Measurements from ENCODE around the gene EVA1C.
"Not testable (repeated sequence)": the region's sequence is repeated elsewhere in the genome, so short reads cannot be mapped to it uniquely, and the experiment has no call there.

EVA1C gene

GRCh38 chr21:32461503-32461902 is 49.0 kb downstream of the EVA1C start:
- no peaks in the 10 kb centered on the region for H3K4me1 ChIP-seq (ENCODE audit: control insufficient read depth, insufficient read depth, low read length)
- H3K36me3 ChIP-seq (ENCODE audit: control insufficient read depth, insufficient read depth, low read length), result no peaks in the 10 kb centered on the region
- H3K9me3 ChIP-seq (ENCODE audit: control insufficient read depth, insufficient read depth, low read length), result no peaks in the 10 kb centered on the region
- no peak overlapping the region for H3K27ac ChIP-seq (ENCODE audit: low read length)
- WGBS (ENCODE audit: insufficient coverage, insufficient read length), result no CpG with 5 or more reads among the region's 6 CpGs
- DNase-seq (ENCODE audit: low read depth, low spot score), result no peak
- H3K27me3 ChIP-seq (ENCODE audit: control insufficient read depth, insufficient read depth, low read length), result no peaks in the 10 kb centered on the region; the same call in 1 of the 2 replicates
- H3K4me3 ChIP-seq (ENCODE audit: low read length), result no peak overlapping the region

- not testable (repeated sequence) for DNase-seq (ENCODE audit: low read depth, low spot score); H3K4me1 ChIP-seq (ENCODE audit: control insufficient read depth, insufficient read depth, low read length); H3K27me3 ChIP-seq (ENCODE audit: control insufficient read depth, insufficient read depth, low read length); H3K36me3 ChIP-seq (ENCODE audit: control insufficient read depth, insufficient read depth, low read length); H3K27ac ChIP-seq (ENCODE audit: low read length); H3K9me3 ChIP-seq (ENCODE audit: control insufficient read depth, insufficient read depth, low read length); H3K4me3 ChIP-seq (ENCODE audit: low read length)
- WGBS (ENCODE audit: insufficient coverage, insufficient read length), result no CpG with 5 or more reads among the region's 3 CpGs
These were observed 50.1 kb downstream of the EVA1C start for GRCh38 chr21:32462564-32462963.

- Histone ChIP-seq H3K9me3 (ENCODE audit: control insufficient read depth, insufficient read depth, low read length) (no peaks in the 10 kb centered on the region), H3K36me3 (ENCODE audit: control insufficient read depth, insufficient read depth, low read length) (no peaks in the 10 kb centered on the region), H3K27me3 (ENCODE audit: control insufficient read depth, insufficient read depth, low read length) (no peaks in the 10 kb centered on the region), H3K4me3 (ENCODE audit: low read length) (no peak overlapping the region), H3K27ac (ENCODE audit: low read length) (no peak overlapping the region), H3K4me1 (ENCODE audit: control insufficient read depth, insufficient read depth, low read length) (no peaks in the 10 kb centered on the region)
- no CpG with 5 or more reads among the region's 7 CpGs for WGBS (ENCODE audit: insufficient coverage, insufficient read length)
- no peak for DNase-seq (ENCODE audit: low read depth, low spot score)
These were observed 50.9 kb downstream of the EVA1C start for GRCh38 chr21:32463367-32463766.

GRCh38 chr21:32463889-32464300 is 51.4 kb downstream of the EVA1C start:
- DNase-seq (ENCODE audit: low read depth, low spot score), result no peak
- no peaks in the 10 kb centered on the region for H3K4me1 ChIP-seq (ENCODE audit: control insufficient read depth, insufficient read depth, low read length)
- WGBS (ENCODE audit: insufficient coverage, insufficient read length), result no CpG with 5 or more reads among the region's 8 CpGs
- no peak overlapping the region for H3K27ac ChIP-seq (ENCODE audit: low read length)
- no peaks in the 10 kb centered on the region for H3K36me3 ChIP-seq (ENCODE audit: control insufficient read depth, insufficient read depth, low read length)
- no peaks in the 10 kb centered on the region for H3K9me3 ChIP-seq (ENCODE audit: control insufficient read depth, insufficient read depth, low read length)
- no peak overlapping the region for H3K4me3 ChIP-seq (ENCODE audit: low read length)
- H3K27me3 ChIP-seq (ENCODE audit: control insufficient read depth, insufficient read depth, low read length), result no peaks in the 10 kb centered on the region

DNA sequence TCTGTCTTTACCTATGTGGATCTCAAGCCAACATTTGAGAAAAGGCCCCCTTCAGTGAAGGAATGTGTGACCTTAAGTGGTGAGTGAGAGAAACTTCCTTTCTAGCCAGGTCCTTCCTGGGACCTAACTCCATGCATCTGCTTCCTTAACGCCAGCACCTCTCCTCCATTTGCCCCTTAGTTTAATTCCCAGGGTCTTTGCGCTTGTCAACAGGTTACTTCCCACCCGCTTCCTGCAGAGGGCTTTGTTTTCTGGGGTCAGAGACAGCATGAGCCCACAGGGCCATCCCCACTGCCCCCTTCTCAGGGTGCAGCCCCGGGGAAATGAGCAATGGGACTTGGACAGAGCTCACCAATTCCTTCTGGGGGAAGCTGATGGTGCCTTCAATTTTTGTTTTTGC is 54.8 kb downstream of the EVA1C start:
- no peak for DNase-seq (ENCODE audit: low read depth, low spot score)
- Histone ChIP-seq H3K27me3 (ENCODE audit: control insufficient read depth, insufficient read depth, low read length) (no peaks in the 10 kb centered on the region), H3K27ac (ENCODE audit: low read length) (no peak overlapping the region), H3K4me1 (ENCODE audit: control insufficient read depth, insufficient read depth, low read length) (no peaks in the 10 kb centered on the region), H3K9me3 (ENCODE audit: control insufficient read depth, insufficient read depth, low read length) (no peaks in the 10 kb centered on the region), H3K36me3 (ENCODE audit: control insufficient read depth, insufficient read depth, low read length) (no peaks in the 10 kb centered on the region), H3K4me3 (ENCODE audit: low read length) (no peak overlapping the region)
- no CpG with 5 or more reads among the region's 4 CpGs for WGBS (ENCODE audit: insufficient coverage, insufficient read length)

GRCh38 chr21:32468681-32469111 is 56.2 kb downstream of the EVA1C start:
- H3K36me3 ChIP-seq (ENCODE audit: control insufficient read depth, insufficient read depth, low read length), result no peaks in the 10 kb centered on the region
- H3K4me3 ChIP-seq (ENCODE audit: low read length), result no peak overlapping the region
- no peaks in the 10 kb centered on the region for H3K9me3 ChIP-seq (ENCODE audit: control insufficient read depth, insufficient read depth, low read length)
- no peak overlapping the region for H3K27ac ChIP-seq (ENCODE audit: low read length)
- no peaks in the 10 kb centered on the region for H3K27me3 ChIP-seq (ENCODE audit: control insufficient read depth, insufficient read depth, low read length)
- DNase-seq (ENCODE audit: low read depth, low spot score), result no peak
- no CpG with 5 or more reads among the region's 6 CpGs for WGBS (ENCODE audit: insufficient coverage, insufficient read length)
- H3K4me1 ChIP-seq (ENCODE audit: control insufficient read depth, insufficient read depth, low read length), result no peaks in the 10 kb centered on the region

GRCh38 chr21:32469628-32470027 is 57.1 kb downstream of the EVA1C start:
- Histone ChIP-seq H3K36me3 (ENCODE audit: control insufficient read depth, insufficient read depth, low read length) (no peaks in the 10 kb centered on the region), H3K27me3 (ENCODE audit: control insufficient read depth, insufficient read depth, low read length) (no peaks in the 10 kb centered on the region), H3K27ac (ENCODE audit: low read length) (no peak overlapping the region), H3K9me3 (ENCODE audit: control insufficient read depth, insufficient read depth, low read length) (no peaks in the 10 kb centered on the region), H3K4me1 (ENCODE audit: control insufficient read depth, insufficient read depth, low read length) (no peaks in the 10 kb centered on the region), H3K4me3 (ENCODE audit: low read length) (no peak overlapping the region)
- no CpG with 5 or more reads among the region's 5 CpGs for WGBS (ENCODE audit: insufficient coverage, insufficient read length)
- no peak for DNase-seq (ENCODE audit: low read depth, low spot score)

GRCh38 chr21:32470206-32470605 is 57.7 kb downstream of the EVA1C start:
- no peaks in the 10 kb centered on the region for H3K27me3 ChIP-seq (ENCODE audit: control insufficient read depth, insufficient read depth, low read length)
- H3K9me3 ChIP-seq (ENCODE audit: control insufficient read depth, insufficient read depth, low read length), result no peaks in the 10 kb centered on the region
- no peaks in the 10 kb centered on the region for H3K36me3 ChIP-seq (ENCODE audit: control insufficient read depth, insufficient read depth, low read length)
- H3K4me3 ChIP-seq (ENCODE audit: low read length), result no peak overlapping the region
- no peak for DNase-seq (ENCODE audit: low read depth, low spot score)
- WGBS (ENCODE audit: insufficient coverage, insufficient read length), result no CpG with 5 or more reads among the region's 9 CpGs
- H3K27ac ChIP-seq (ENCODE audit: low read length), result no peak overlapping the region
- H3K4me1 ChIP-seq (ENCODE audit: control insufficient read depth, insufficient read depth, low read length), result no peaks in the 10 kb centered on the region

GRCh38 chr21:32472890-32473765 is 60.6 kb downstream of the EVA1C start:
- Histone ChIP-seq H3K27ac (ENCODE audit: low read length) (no peak overlapping the region), H3K4me1 (ENCODE audit: control insufficient read depth, insufficient read depth, low read length) (no peaks in the 10 kb centered on the region)
- WGBS (ENCODE audit: insufficient coverage, insufficient read length), result no CpG with 5 or more reads among the region's 17 CpGs

DNA sequence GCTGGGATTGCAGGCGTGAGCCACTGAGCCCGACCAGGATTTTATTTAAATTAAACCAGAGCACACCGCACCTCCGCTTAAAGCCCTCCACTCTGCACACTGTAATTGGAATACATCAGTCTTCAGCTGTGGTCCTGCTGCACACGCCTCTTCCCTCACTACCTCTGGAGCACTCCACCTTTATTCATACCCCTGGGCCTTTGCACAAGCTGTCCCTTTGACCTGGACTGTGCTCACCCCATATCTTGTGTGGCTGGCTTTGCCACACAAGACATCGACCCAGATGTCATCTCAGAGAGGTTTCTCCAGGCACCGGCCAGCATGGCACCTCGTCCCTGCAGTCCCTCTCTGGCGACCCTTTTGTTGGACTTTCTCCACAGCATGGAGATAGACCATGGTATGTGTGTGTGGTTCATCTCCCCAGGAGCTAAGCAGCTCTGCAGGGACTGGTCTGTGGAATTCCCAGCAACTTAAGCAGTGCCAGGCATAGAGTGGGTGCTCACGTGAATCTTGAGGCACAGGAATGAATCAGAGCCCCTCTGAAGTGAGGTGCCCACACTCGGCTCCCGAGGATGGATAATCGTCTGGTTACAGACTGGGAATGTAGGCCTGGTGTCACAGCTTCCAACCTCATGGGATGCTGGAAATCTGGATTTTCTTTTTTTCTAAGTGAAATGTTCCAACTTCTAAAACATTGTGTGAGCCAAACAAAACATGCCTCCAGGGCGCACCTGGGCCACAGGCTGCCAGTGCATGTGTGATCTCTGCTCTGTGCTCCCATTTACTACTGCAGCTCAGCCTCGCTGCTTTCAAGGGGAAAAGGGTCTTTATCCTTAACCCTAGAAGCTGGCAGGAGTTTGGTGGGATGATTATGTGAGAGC is 61.9 kb downstream of the EVA1C start:
- WGBS (ENCODE audit: insufficient coverage, insufficient read length), result no CpG with 5 or more reads among the region's 15 CpGs
- DNase-seq (ENCODE audit: low read depth, low spot score), result no peak
- no peaks in the 10 kb centered on the region for H3K4me1 ChIP-seq (ENCODE audit: control insufficient read depth, insufficient read depth, low read length)
- no peak overlapping the region for H3K27ac ChIP-seq (ENCODE audit: low read length)
- H3K4me3 ChIP-seq (ENCODE audit: low read length), result no peak overlapping the region
- no peaks in the 10 kb centered on the region for H3K27me3 ChIP-seq (ENCODE audit: control insufficient read depth, insufficient read depth, low read length)
- H3K9me3 ChIP-seq (ENCODE audit: control insufficient read depth, insufficient read depth, low read length), result no peaks in the 10 kb centered on the region
- H3K36me3 ChIP-seq (ENCODE audit: control insufficient read depth, insufficient read depth, low read length), result no peaks in the 10 kb centered on the region

More at GRCh38 chr21:32472890-32473765, 60.6 kb downstream of the EVA1C start:
- Histone ChIP-seq H3K4me3 (ENCODE audit: low read length) (no peak overlapping the region), H3K9me3 (ENCODE audit: control insufficient read depth, insufficient read depth, low read length) (no peaks in the 10 kb centered on the region), H3K36me3 (ENCODE audit: control insufficient read depth, insufficient read depth, low read length) (no peaks in the 10 kb centered on the region), H3K27me3 (ENCODE audit: control insufficient read depth, insufficient read depth, low read length) (no peaks in the 10 kb centered on the region)
- no peak for DNase-seq (ENCODE audit: low read depth, low spot score)
